Mammary epithelial cell (primary cell): ENCODE data around the gene PURA.

ENCODE experiments used
- CTCF ChIP-seq, 2 donors: IDR thresholded peaks in 1 of 2; conservative IDR thresholded peaks in 1 of 2; 2 replicates each; pipeline ENCODE4 v1.5.1; 2011 to 2012; ENCODE audit warnings: inconsistent platforms in 2 of 2, low read length in 2 of 2, mild to moderate bottlenecking in 2 of 2, control low read depth in 1 of 2, low read depth in 1 of 2; ENCODE audit not compliant: insufficient read depth in 1 of 2; ENCODE audit errors: extremely low read depth in 1 of 2
- EZH2 ChIP-seq: IDR thresholded peaks from 2 replicates; pipeline ENCODE4 v1.6.1; 2012; ENCODE audit warnings: low read length, inconsistent platforms, borderline replicate concordance

GRCh38 chr5:140151144-140152021, 37.5 kb downstream of the PURA start:
- TF ChIP-seq EZH2, result no peak
- no peak for TF ChIP-seq CTCF (conservative IDR thresholded peaks at IDR 0.05 in 1 of 2, IDR thresholded peaks at IDR 0.05 in 1 of 2; ENCODE audit: extremely low read depth in 1 of 2, insufficient read depth in 1 of 2, low read depth in 1 of 2, low read length in 2 of 2)
